GM03348 (cell line): Measurements from ENCODE around the gene PLEKHM3.

Source experiments
- DNase-seq: peaks from one replicate; pipeline ENCODE4 v3.0.0; 2012; ENCODE audit warnings: low spot score

Gene PLEKHM3

DNA sequence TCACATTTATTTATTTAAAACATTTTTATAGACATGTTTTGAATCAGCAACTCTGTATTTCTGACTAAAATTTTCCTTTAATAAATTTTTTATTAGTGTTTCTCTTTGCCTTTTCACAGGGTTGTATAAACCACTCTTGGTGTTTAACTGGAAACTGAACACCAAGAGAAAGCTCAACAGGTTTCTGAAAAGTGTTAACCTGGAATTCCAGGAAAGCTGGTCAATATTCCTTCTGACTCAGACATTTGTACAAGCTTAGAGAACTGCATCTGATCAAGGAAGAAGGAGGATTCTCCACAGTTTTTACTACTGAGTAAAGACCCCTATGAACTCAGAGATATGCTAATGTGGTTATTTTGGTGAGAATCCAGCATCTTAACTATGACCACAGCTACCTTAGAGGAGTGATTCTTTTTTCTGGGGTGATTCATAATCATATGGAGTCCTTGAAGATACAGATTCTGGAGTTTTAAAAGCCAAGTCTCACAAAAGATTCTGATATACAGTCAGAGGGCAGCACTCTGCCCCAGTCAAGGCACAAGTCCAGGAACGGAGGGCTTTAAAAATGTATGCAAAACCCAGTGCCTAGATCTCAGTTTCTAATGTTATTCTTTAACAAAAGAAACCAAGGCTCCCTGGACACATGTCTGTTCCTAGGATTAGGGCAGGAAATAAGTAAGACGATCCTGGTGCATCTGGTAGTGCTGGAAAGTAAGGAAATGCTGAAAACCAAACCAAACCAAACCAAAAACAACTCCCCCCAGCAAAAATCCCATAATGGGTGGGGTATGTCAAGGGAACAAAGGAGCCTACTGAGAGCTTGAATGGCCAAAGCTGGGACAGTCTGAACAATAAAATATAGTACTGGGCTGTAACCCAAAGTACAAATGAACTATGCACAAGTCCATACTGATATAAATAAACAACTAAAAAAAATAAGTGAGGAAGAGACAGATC is 170.6 kb downstream of the PLEKHM3 start:
- DNase-seq, result no peak

DNA sequence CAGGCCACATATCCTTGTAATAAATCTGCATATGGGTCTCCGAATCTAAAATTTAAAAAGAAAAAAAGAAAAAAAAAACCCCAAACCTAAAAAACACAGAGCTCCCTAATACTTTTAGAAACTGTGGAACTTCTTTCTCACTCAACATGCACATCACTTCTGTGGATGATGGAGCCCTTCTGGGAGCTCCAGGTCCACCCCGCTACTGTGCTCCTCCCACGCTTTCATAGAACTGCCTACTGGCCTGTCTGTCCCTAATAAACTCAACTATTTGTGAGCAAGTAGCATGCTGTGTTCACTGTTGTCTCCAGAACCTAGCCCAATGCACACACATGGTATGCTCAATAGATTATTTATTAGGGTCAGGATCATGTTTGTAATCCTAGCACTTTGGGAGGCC is 172.5 kb downstream of the PLEKHM3 start:
- DNase-seq, result no peak

- no peak for DNase-seq
Observed at GRCh38 chr2:207849443-207849842, 175.9 kb downstream of the PLEKHM3 start.

GRCh38 chr2:207848545-207848928 is 176.8 kb downstream of the PLEKHM3 start:
- no peak for DNase-seq

DNA sequence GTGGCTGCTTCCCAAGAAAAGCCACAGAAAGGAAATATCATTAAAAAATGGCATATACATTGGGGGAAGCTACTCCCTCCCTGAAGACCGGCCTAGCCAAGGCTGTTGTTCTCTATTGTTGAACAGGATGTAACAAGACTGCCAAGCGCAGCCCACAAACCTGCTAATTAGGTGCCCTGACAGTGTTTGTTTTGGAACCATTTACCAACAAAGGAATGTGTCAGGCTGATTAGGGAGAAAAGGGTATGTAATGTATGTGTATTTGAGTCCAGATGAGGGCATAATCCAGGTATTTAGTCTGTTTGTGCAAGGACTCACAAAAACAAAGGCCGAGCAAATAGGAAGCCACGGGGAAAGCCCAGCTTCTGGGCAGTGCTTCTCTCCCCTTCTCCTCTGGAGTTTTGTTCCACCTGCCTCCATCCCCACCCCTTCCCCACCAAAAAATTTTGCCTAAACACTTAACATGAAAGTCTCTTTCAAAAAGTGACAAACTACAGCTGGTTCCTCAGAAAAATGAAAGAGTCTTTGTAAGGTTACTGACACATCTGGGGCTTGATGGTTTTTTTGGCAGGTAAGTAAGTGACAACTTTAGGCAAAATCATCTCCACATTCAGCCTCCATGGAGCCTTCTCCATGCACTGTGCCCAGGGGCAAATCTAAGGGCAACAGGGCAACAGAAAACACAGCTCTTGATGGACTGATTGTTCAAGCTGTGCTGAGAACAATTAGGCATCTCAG is 177.4 kb downstream of the PLEKHM3 start:
- DNase-seq, result peak; percentile 23

GRCh38 chr2:207847098-207847806 is 178.1 kb downstream of the PLEKHM3 start:
- DNase-seq, result no peak

DNA sequence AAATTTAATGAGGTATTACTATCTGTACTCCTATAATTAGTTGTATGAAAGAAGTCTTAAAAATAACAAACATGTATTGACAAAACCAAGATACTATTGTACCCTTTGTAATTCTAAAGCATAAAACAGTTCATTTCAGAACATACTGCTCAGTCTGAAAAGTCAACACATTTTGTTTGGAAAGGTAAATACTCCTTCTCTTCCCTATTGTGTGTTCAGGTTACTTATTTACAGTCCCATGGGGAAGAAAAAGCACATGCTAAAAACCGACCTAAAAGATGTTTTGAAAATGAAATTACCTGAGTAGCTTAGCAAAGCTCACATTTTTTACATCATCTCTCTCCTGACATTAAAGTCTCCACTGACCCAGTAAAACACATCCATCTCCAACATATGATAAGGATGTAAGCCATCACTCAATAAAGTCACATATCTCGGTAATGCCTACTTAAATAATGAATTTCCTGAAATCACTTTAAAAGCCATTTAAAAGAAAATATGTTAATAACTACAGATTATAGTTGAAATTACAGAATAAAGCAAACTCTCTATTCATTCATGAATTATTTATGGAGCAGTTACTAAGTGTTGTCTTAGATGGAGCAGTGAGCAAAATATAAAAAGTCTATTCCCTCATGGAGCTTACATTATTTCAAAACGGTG is 180.0 kb downstream of the PLEKHM3 start:
- DNase-seq, result no peak

- no peak for DNase-seq
Observed at GRCh38 chr2:207844648-207845047, 180.7 kb downstream of the PLEKHM3 start.

DNA sequence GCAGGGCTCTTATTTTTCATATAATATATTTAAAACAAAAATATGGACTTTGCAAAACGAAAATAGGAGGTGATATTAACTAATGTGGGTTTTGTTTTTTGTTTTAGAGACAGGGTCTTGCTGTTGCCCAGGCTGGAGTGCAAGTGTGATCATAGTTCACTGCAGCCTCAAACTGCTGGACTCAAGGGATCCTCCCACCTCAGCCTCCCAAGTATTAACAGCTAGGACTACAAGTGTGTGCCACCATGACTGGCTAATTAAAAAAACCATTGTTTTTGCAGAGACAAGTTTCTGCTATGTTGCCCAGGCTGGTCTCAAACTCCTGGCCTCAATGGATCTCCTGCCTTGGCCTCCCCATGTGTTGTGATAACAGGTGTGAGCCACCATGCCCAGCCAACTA is 185.2 kb downstream of the PLEKHM3 start:
- no peak for DNase-seq

- no peak for DNase-seq
Observed at GRCh38 chr2:207839575-207839974, 185.8 kb downstream of the PLEKHM3 start.

DNA sequence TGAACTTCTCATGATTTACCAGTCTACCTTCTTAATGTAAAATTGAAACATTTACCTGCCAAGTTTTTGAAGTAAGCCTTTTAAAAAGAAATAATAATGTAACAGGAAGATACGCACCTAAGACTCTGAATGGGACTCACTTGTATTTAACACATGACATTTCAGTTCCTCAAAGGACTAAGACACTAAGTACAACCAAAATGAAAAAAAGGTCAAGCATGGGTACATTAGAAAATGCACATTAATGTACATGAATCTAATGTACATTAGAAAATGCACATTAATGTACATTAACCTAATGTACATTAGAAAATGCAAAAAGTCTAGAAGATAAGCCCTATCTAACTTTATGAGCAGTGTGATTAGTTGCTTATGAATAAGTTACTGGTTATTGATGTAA is 186.3 kb downstream of the PLEKHM3 start:
- no peak for DNase-seq

GRCh38 chr2:207836521-207837133 is 188.7 kb downstream of the PLEKHM3 start:
- DNase-seq, result peak; percentile 42

DNA sequence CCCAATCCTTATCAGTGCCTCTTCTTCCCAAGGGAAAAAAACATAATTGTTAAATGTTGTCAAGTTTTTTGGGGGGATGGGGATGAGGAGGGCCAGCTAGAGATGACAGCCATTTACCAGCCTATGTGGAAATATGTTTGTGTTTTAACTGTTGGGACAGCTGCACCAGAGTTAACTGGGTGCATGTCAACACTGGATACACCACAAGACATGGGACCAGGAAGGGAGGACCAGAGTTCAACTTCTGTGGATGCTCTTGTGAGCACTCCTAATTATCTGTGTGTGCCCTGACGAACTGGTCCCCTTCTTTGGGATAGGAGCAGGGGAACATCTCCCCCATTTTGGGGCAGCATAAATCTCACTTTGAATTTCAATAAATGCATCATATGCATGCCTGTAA is 189.5 kb downstream of the PLEKHM3 start:
- no peak for DNase-seq

- no peak for DNase-seq
Observed at GRCh38 chr2:207833251-207833751, 192.0 kb downstream of the PLEKHM3 start.

DNA sequence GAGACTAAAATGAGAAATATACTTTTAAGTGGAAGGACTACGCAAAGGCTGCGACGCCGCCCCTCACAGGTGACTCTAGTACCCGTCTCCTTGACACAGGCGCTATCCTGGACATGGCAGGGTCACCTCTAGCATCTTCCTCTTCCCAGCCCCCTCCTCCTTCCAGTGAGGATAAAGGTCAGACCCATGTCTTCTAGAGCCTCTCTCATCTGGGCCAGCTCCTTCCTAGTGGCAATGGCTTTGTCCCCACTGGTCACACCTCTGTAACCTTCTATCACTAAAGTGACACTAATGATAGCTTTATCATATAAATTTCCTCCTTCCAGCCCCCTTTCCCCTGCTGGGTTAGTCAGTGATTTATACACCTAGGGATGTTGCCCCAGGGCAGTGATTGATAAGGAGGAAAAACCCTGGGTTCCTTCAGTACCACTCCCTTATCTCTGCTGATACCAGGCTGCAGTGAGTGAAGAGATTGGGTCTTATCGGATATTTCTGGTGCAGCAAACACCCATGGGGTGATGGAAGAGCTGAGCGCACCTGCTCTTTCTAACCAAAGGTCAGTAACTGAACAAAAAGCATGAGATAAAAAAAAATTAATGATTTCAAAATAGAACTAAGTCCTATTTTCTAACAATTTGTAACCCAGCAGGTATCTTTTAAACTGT is 193.6 kb downstream of the PLEKHM3 start:
- no peak for DNase-seq

- no peak for DNase-seq
Observed at GRCh38 chr2:207830778-207831438, 194.4 kb downstream of the PLEKHM3 start.

DNA sequence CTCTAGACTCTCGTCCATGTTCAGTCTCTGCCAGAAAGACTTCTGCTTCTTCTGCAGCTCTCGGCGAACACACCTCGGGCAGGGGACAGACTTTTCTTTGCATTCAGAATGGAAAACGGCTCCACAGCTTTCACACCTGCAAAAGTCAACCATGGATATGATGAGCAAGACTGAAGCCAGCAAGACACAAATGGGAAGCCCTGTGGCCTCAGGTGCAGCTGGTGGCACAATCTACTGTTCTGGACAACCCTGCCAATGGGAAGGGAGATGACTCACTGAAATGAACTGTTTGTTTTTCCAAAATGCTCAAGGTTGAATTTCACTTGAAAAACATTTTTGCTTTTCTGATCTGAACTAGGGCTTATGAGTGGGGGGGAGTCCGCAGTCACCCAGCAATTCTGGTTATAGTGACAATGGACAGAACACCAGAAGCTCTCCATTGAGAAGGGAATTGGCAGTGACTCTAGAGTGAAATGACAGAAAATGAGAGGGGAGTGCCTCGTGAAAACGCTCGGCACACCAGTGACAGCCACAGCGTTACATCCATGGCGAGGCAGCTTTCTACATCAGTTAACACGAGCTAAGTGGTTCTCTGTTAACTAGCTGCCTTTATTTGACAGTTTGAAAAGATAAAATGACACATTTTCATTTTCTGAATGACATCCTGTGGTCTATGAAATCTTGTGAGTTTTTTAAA is 196.8 kb downstream of the PLEKHM3 start:
- DNase-seq, result no peak

DNA sequence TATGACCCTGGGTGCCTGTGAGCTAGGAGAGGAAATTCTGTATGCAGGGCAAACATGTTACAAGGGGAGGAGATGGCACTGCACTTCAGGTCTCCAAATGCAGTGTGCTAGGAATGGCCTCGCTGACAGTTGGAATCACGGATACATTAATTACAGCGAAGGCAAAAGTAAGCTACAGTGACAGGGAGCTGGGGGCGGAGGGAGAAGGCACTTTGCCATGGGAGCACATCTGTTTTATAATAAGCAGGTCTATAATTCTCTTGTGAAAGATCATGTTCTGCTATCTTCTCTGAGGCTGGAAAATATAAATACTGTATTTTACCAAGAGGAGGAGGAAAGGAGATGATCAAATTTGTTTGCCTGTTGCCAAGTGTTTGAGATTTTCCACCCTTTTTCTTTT is 199.3 kb downstream of the PLEKHM3 start:
- DNase-seq, result no peak

- DNase-seq, result no peak
Observed at GRCh38 chr2:207825045-207825954, 200.0 kb downstream of the PLEKHM3 start.
